Measurements from ENCODE around the gene CDHR1. TPM values are rescaled to one million over a fixed set of nuclear protein-coding genes. Genes with fewer than 3 reads are reported as not detected.

Gene CDHR1
- total and polyA plus RNA-seq, 7 donors: 0.27 to 26.6 (median 2.4) TPM

- WGBS, 2 donors: 83 to 91% methylated on average over 11 of the region's 11 CpGs
- Histone ChIP-seq H3K27ac (no peak overlapping the region), H3K4me1 (peaks cover 0 to 14% (median 8%) of the 10 kb centered on the region in 4 donors), H3K27me3 (peaks cover 0 to 4% (median 0%) of the 10 kb centered on the region in 3 donors), H3K36me3 (no peaks in the 10 kb centered on the region), H3K9me3 (no peaks in the 10 kb centered on the region), H3K4me3 (no peak overlapping the region)
- DNase-seq: no peak
- TF ChIP-seq EP300 (IDR thresholded peaks at IDR 0.05) (no peak), POLR2AphosphoS5 (IDR thresholded peaks at IDR 0.05) (no peak), POLR2A (IDR thresholded peaks at IDR 0.05) (no peak), CTCF (IDR thresholded peaks at IDR 0.05) (no peak)
- intact Hi-C loops (cut with DNase I): no loop called here
Measured at GRCh38 chr10:84201682-84202081, 7.3 kb downstream of the CDHR1 start.

DNA sequence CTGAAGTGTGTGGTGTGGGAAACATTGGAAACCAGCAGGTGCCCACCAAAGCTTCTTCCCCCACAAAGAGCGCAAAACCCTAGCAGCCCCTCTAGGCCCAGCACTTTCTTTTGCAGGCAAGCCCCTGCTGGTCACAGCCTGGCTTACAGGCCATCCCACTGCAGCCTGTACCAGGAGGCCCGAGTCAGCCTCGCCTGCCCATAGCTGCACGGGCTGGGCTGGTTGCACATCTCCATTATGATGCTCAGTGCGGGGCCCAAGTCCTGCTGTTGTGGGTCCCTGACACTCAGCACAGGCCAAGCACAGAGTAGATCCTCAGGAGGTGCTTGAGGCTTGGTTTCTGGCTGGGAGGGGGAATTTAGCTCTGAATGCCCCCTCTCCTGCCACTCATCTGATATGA lies 8.0 kb downstream of the CDHR1 start:
- no peaks in the 10 kb centered on the region for H3K9me3 ChIP-seq
- H3K4me1 ChIP-seq: peaks cover 0 to 7% (median 3%) of the 10 kb centered on the region in 4 donors
- intact Hi-C loops (cut with DNase I): no loop called here
- H3K27ac ChIP-seq: no peak overlapping the region
- TF ChIP-seq EP300 (IDR thresholded peaks at IDR 0.05) (no peak), CTCF (IDR thresholded peaks at IDR 0.05) (no peak), POLR2A (IDR thresholded peaks at IDR 0.05) (no peak), POLR2AphosphoS5 (IDR thresholded peaks at IDR 0.05) (no peak)
- 84 to 87% methylated on average over 5 of the region's 5 CpGs for WGBS, 2 donors
- peaks cover 0 to 4% (median 0%) of the 10 kb centered on the region in 3 donors for H3K27me3 ChIP-seq
- DNase-seq: no peak
- no peaks in the 10 kb centered on the region for H3K36me3 ChIP-seq
- no peak overlapping the region for H3K4me3 ChIP-seq

- no peak for DNase-seq
- H3K9me3 ChIP-seq: no peaks in the 10 kb centered on the region
- H3K27ac ChIP-seq: no peak overlapping the region
- H3K4me3 ChIP-seq: no peak overlapping the region
- 85 to 89% methylated on average over 4 of the region's 4 CpGs for WGBS, 2 donors
- no peak for TF ChIP-seq POLR2A (IDR thresholded peaks at IDR 0.05)
- no peak for TF ChIP-seq CTCF (IDR thresholded peaks at IDR 0.05)
- TF ChIP-seq EP300 (IDR thresholded peaks at IDR 0.05): no peak
- no peak for TF ChIP-seq POLR2AphosphoS5 (IDR thresholded peaks at IDR 0.05)
- peaks cover 0 to 4% (median 0%) of the 10 kb centered on the region in 3 donors for H3K27me3 ChIP-seq
- H3K36me3 ChIP-seq: no peaks in the 10 kb centered on the region
- intact Hi-C loops (cut with DNase I): loop anchor here (2.0 kb wide), 1 partner anchor 55 kb away; no protein-coding TSS in a partner anchor
- no peaks in the 10 kb centered on the region for H3K4me1 ChIP-seq
Measured at GRCh38 chr10:84204122-84204521, 9.8 kb downstream of the CDHR1 start.

DNA sequence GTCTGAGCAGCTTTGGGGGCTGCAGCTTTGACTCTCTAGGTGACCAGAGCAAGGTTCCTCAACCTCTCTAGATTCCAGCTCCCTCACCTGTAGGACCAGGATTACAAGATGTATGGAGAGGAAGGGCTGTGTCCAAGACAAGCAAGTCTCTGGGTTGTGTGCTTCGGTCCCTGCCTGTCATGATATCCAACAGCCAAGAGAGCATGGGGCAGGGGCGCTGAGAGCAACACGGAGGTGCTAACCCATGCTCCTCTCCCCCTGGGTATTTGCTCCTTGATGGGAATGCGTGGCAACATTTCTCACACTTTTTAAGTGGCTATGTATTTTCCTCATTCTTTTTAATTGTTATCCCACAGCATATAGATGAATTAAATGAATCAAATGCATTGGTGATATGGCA lies 10.3 kb downstream of the CDHR1 start:
- intact Hi-C loops (cut with DNase I): loop anchor here (2.0 kb wide), 1 partner anchor 56 kb away; no protein-coding TSS in a partner anchor
- H3K4me1 ChIP-seq: no peaks in the 10 kb centered on the region
- TF ChIP-seq CTCF (IDR thresholded peaks at IDR 0.05) (no peak), POLR2AphosphoS5 (IDR thresholded peaks at IDR 0.05) (no peak), EP300 (IDR thresholded peaks at IDR 0.05) (no peak), POLR2A (IDR thresholded peaks at IDR 0.05) (no peak)
- H3K4me3 ChIP-seq: no peak overlapping the region
- H3K27me3 ChIP-seq: peaks cover 0 to 4% (median 0%) of the 10 kb centered on the region in 3 donors
- 92 to 93% methylated on average over 4 of the region's 4 CpGs for WGBS, 2 donors
- no peak for DNase-seq
- H3K9me3 ChIP-seq: no peaks in the 10 kb centered on the region
- H3K27ac ChIP-seq: no peak overlapping the region
- H3K36me3 ChIP-seq: no peaks in the 10 kb centered on the region
